ENCODE data around the gene NUDT5.

NUDT5 gene

DNA sequence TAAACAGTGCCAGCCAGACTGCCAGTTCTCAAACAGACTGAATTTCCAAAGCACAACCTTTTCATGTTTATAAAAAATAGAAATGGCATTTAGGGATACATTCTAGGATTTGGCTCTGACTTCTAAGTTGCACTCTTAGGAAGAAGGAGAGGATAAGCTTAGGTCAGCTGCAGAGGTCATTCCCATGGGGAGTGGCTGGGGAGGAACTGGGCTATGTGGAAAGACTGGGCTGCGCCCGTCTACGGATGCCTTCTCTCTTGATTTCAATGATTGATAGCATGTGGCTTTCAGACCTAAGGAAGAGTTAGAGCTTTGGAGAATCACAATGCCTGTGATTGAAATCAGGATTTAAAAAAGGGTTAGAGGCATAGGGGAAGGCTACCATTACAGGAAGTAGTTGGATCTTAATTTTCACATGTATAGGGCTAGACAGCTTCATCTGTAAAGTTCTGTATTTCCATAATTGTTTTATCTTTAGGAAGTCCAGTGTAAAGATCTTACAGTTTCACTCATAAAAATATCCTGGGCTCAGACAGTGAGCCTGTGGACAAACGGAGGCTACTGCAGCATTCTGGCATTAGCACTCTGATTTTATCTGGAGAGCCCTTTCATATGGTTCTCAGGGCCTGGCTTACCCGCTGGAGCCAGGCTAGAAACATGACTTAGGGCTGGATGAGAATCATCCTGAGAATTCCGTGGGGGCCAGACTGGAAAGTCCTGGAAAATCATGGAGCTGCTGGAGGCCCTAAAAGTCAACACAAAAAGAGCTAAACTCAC lies 29.5 kb downstream of the NUDT5 start:
- no peak overlapping the region for H3K9ac ChIP-seq (ENCODE audit: low read depth in 1 of 2, low read length in 2 of 2)
- no peak overlapping the region for H3K4me3 ChIP-seq (ENCODE audit: low read length in 2 of 2)
- peaks cover 44 to 49% of the 10 kb centered on the region in 2 donors for H3K36me3 ChIP-seq (ENCODE audit: control insufficient read depth in 2 of 2, insufficient read depth in 2 of 2, low read length in 2 of 2)
- H3K27ac ChIP-seq (ENCODE audit: low read depth in 2 of 2, low read length in 2 of 2), result no peak overlapping the region
- no peaks in the 10 kb centered on the region for H3K4me1 ChIP-seq (ENCODE audit: control insufficient read depth in 2 of 2, insufficient read depth in 2 of 2, low read length in 2 of 2)
- no peaks in the 10 kb centered on the region for H3K9me3 ChIP-seq (ENCODE audit: control insufficient read depth in 2 of 2, low read length in 2 of 2)
- no peaks in the 10 kb centered on the region for H3K27me3 ChIP-seq (ENCODE audit: control insufficient read depth in 2 of 2, insufficient read depth in 2 of 2, low read length in 2 of 2)

DNA sequence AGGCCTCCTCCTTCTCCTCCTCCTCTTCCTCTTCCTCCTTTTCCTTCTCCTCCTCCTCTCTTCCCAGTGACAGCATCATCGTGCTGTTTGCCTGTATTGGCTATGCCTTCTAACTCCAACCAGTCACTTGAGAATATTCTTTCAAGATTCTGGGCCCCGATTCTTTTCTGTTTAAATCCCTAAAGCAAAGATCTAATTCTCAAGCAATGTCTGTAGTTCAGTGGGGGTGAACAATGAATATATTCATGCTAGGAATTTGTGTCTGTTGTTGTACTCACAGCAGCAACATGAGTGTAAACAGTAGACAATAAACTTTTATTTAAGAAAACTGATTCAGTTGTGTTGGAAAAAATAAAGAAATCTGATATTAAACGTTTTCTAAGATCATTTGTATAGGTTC lies 30.7 kb downstream of the NUDT5 start:
- Histone ChIP-seq H3K27ac (ENCODE audit: low read depth in 2 of 2, low read length in 2 of 2) (no peak overlapping the region), H3K36me3 (ENCODE audit: control insufficient read depth in 2 of 2, insufficient read depth in 2 of 2, low read length in 2 of 2) (peaks cover 42 to 46% of the 10 kb centered on the region in 2 donors), H3K9ac (ENCODE audit: low read depth in 1 of 2, low read length in 2 of 2) (no peak overlapping the region)

DNA sequence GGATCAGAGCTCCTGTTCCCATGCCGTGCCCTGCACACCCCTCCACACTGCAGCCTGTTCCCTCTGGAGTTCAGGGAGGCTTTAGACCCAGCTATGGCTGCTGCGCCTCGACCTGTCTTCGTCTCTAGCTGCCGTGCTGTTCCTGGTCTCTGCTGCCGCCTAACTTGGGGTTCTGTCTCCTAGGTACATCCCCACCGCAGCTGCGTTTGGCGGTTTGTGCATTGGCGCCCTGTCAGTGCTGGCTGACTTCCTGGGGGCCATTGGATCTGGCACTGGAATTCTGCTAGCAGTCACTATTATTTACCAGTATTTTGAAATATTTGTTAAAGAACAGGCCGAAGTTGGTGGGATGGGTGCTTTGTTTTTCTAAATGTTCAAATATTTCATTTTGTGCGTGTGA lies 31.6 kb downstream of the NUDT5 start:
- H3K4me3 ChIP-seq (ENCODE audit: low read length in 2 of 2), result no peak overlapping the region
- H3K4me1 ChIP-seq (ENCODE audit: control insufficient read depth in 2 of 2, insufficient read depth in 2 of 2, low read length in 2 of 2), result no peaks in the 10 kb centered on the region
- no peaks in the 10 kb centered on the region for H3K27me3 ChIP-seq (ENCODE audit: control insufficient read depth in 2 of 2, insufficient read depth in 2 of 2, low read length in 2 of 2)
- no peak overlapping the region for H3K27ac ChIP-seq (ENCODE audit: low read depth in 2 of 2, low read length in 2 of 2)
- H3K9me3 ChIP-seq (ENCODE audit: control insufficient read depth in 2 of 2, low read length in 2 of 2), result no peaks in the 10 kb centered on the region
- H3K36me3 ChIP-seq (ENCODE audit: control insufficient read depth in 2 of 2, insufficient read depth in 2 of 2, low read length in 2 of 2), result peaks cover 32 to 40% of the 10 kb centered on the region in 2 donors
- H3K9ac ChIP-seq (ENCODE audit: low read depth in 1 of 2, low read length in 2 of 2), result no peak overlapping the region

More for the DNA sequence above, 30.7 kb downstream of the NUDT5 start:
- Histone ChIP-seq H3K9me3 (ENCODE audit: control insufficient read depth in 2 of 2, low read length in 2 of 2) (no peaks in the 10 kb centered on the region), H3K4me1 (ENCODE audit: control insufficient read depth in 2 of 2, insufficient read depth in 2 of 2, low read length in 2 of 2) (no peaks in the 10 kb centered on the region), H3K27me3 (ENCODE audit: control insufficient read depth in 2 of 2, insufficient read depth in 2 of 2, low read length in 2 of 2) (no peaks in the 10 kb centered on the region), H3K4me3 (ENCODE audit: low read length in 2 of 2) (no peak overlapping the region)

- H3K4me1 ChIP-seq (ENCODE audit: control insufficient read depth in 2 of 2, insufficient read depth in 2 of 2, low read length in 2 of 2), result no peaks in the 10 kb centered on the region
- H3K36me3 ChIP-seq (ENCODE audit: control insufficient read depth in 2 of 2, insufficient read depth in 2 of 2, low read length in 2 of 2), result peaks cover 31 to 45% of the 10 kb centered on the region in 2 donors
- no peaks in the 10 kb centered on the region for H3K27me3 ChIP-seq (ENCODE audit: control insufficient read depth in 2 of 2, insufficient read depth in 2 of 2, low read length in 2 of 2)
- no peak overlapping the region for H3K27ac ChIP-seq (ENCODE audit: low read depth in 2 of 2, low read length in 2 of 2)
- H3K9me3 ChIP-seq (ENCODE audit: control insufficient read depth in 2 of 2, low read length in 2 of 2), result no peaks in the 10 kb centered on the region
- H3K9ac ChIP-seq (ENCODE audit: low read depth in 1 of 2, low read length in 2 of 2), result no peak overlapping the region
- H3K4me3 ChIP-seq (ENCODE audit: low read length in 2 of 2), result no peak overlapping the region
Observed at GRCh38 chr10:12162927-12163326, 32.8 kb downstream of the NUDT5 start.

GRCh38 chr10:12160664-12161063 lies 35.0 kb downstream of the NUDT5 start:
- no peak overlapping the region for H3K4me3 ChIP-seq (ENCODE audit: low read length in 2 of 2)
- H3K27me3 ChIP-seq (ENCODE audit: control insufficient read depth in 2 of 2, insufficient read depth in 2 of 2, low read length in 2 of 2), result no peaks in the 10 kb centered on the region
- H3K9me3 ChIP-seq (ENCODE audit: control insufficient read depth in 2 of 2, low read length in 2 of 2), result no peaks in the 10 kb centered on the region
- H3K9ac ChIP-seq (ENCODE audit: low read depth in 1 of 2, low read length in 2 of 2), result no peak overlapping the region
- peaks cover 27 to 28% of the 10 kb centered on the region in 2 donors for H3K36me3 ChIP-seq (ENCODE audit: control insufficient read depth in 2 of 2, insufficient read depth in 2 of 2, low read length in 2 of 2)
- no peaks in the 10 kb centered on the region for H3K4me1 ChIP-seq (ENCODE audit: control insufficient read depth in 2 of 2, insufficient read depth in 2 of 2, low read length in 2 of 2)
- H3K27ac ChIP-seq (ENCODE audit: low read depth in 2 of 2, low read length in 2 of 2), result no peak overlapping the region

- Histone ChIP-seq H3K4me1 (ENCODE audit: control insufficient read depth in 2 of 2, insufficient read depth in 2 of 2, low read length in 2 of 2) (no peaks in the 10 kb centered on the region), H3K4me3 (ENCODE audit: low read length in 2 of 2) (no peak overlapping the region), H3K27me3 (ENCODE audit: control insufficient read depth in 2 of 2, insufficient read depth in 2 of 2, low read length in 2 of 2) (no peaks in the 10 kb centered on the region), H3K27ac (ENCODE audit: low read depth in 2 of 2, low read length in 2 of 2) (no peak overlapping the region), H3K9ac (ENCODE audit: low read depth in 1 of 2, low read length in 2 of 2) (no peak overlapping the region), H3K9me3 (ENCODE audit: control insufficient read depth in 2 of 2, low read length in 2 of 2) (no peaks in the 10 kb centered on the region), H3K36me3 (ENCODE audit: control insufficient read depth in 2 of 2, insufficient read depth in 2 of 2, low read length in 2 of 2) (peaks cover 22 to 25% of the 10 kb centered on the region in 2 donors)
Observed at GRCh38 chr10:12158111-12158510, 37.6 kb downstream of the NUDT5 start.

DNA sequence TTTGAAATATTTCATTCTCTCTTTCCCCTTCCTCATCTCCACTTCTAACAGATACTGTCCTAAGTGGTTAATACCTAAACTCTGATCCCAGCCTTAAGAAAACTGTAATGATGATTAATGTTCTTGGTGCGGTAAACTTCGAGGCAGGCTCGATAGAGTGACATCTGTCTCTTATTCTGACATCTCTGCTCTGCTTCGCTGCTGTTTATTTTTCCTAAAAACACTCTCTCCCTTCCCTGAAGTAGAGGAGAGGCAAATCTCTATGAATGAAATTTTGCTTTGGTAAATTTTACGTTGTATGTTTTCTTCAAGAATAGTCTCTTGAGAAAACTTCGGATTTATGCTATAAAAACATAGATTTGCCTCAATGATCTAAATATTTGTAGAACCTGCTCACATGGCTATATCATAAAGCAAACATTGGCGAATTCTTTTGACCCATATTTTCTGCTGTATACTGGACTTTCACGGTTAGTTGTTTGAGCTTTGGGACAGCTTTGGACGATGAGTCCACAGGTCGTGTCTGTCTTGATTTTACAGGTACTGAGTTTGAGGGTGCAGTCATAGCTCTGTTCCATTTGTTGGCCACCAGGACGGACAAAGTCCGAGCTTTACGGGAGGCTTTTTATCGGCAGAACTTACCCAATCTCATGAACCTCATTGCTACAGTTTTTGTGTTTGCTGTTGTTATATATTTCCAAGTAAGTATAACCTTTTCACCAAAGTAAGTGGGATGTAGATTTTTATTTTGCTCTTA lies 39.1 kb downstream of the NUDT5 start:
- Histone ChIP-seq H3K9ac (ENCODE audit: low read depth in 1 of 2, low read length in 2 of 2) (no peak overlapping the region), H3K4me1 (ENCODE audit: control insufficient read depth in 2 of 2, insufficient read depth in 2 of 2, low read length in 2 of 2) (no peaks in the 10 kb centered on the region), H3K27me3 (ENCODE audit: control insufficient read depth in 2 of 2, insufficient read depth in 2 of 2, low read length in 2 of 2) (no peaks in the 10 kb centered on the region), H3K27ac (ENCODE audit: low read depth in 2 of 2, low read length in 2 of 2) (no peak overlapping the region), H3K36me3 (ENCODE audit: control insufficient read depth in 2 of 2, insufficient read depth in 2 of 2, low read length in 2 of 2) (peaks cover 18 to 19% of the 10 kb centered on the region in 2 donors), H3K4me3 (ENCODE audit: low read length in 2 of 2) (no peak overlapping the region), H3K9me3 (ENCODE audit: control insufficient read depth in 2 of 2, low read length in 2 of 2) (no peaks in the 10 kb centered on the region)

GRCh38 chr10:12154516-12154915 lies 41.2 kb downstream of the NUDT5 start:
- no peak overlapping the region for H3K27ac ChIP-seq (ENCODE audit: low read depth in 2 of 2, low read length in 2 of 2)
- no peak overlapping the region for H3K4me3 ChIP-seq (ENCODE audit: low read length in 2 of 2)
- H3K9ac ChIP-seq (ENCODE audit: low read depth in 1 of 2, low read length in 2 of 2), result no peak overlapping the region
- peaks cover 14 to 16% of the 10 kb centered on the region in 2 donors for H3K36me3 ChIP-seq (ENCODE audit: control insufficient read depth in 2 of 2, insufficient read depth in 2 of 2, low read length in 2 of 2)
- H3K4me1 ChIP-seq (ENCODE audit: control insufficient read depth in 2 of 2, insufficient read depth in 2 of 2, low read length in 2 of 2), result no peaks in the 10 kb centered on the region
- no peaks in the 10 kb centered on the region for H3K27me3 ChIP-seq (ENCODE audit: control insufficient read depth in 2 of 2, insufficient read depth in 2 of 2, low read length in 2 of 2)
- H3K9me3 ChIP-seq (ENCODE audit: control insufficient read depth in 2 of 2, low read length in 2 of 2), result no peaks in the 10 kb centered on the region

DNA sequence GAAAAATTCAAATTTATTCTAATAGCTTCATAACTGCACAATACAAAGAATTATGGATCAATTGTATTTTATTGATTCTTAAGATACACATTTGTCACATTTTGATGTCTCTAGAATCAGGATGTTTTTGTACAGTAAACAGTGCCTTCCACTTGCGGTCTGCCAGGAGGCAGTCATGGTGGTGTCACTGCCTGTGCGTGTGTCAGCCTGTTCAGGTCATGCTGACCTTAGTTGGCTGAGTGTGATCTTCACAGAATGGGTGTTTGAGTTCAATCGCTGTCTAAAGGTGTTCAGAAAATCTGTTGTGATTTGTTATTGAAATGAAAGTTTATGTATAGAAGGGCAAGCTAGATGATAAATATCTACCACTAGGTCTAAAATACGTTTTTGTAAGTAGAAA lies 45.5 kb downstream of the NUDT5 start:
- Histone ChIP-seq H3K27ac (ENCODE audit: low read depth in 2 of 2, low read length in 2 of 2) (no peak overlapping the region), H3K27me3 (ENCODE audit: control insufficient read depth in 2 of 2, insufficient read depth in 2 of 2, low read length in 2 of 2) (no peaks in the 10 kb centered on the region), H3K4me1 (ENCODE audit: control insufficient read depth in 2 of 2, insufficient read depth in 2 of 2, low read length in 2 of 2) (no peaks in the 10 kb centered on the region), H3K36me3 (ENCODE audit: control insufficient read depth in 2 of 2, insufficient read depth in 2 of 2, low read length in 2 of 2) (peaks cover 10 to 11% of the 10 kb centered on the region in 2 donors), H3K4me3 (ENCODE audit: low read length in 2 of 2) (no peak overlapping the region), H3K9ac (ENCODE audit: low read depth in 1 of 2, low read length in 2 of 2) (no peak overlapping the region), H3K9me3 (ENCODE audit: control insufficient read depth in 2 of 2, low read length in 2 of 2) (no peaks in the 10 kb centered on the region)

GRCh38 chr10:12144538-12144937 lies 51.2 kb downstream of the NUDT5 start:
- H3K27me3 ChIP-seq (ENCODE audit: control insufficient read depth in 2 of 2, insufficient read depth in 2 of 2, low read length in 2 of 2), result no peaks in the 10 kb centered on the region
- H3K27ac ChIP-seq (ENCODE audit: low read depth in 2 of 2, low read length in 2 of 2), result no peak overlapping the region
- no peak overlapping the region for H3K9ac ChIP-seq (ENCODE audit: low read depth in 1 of 2, low read length in 2 of 2)
- H3K9me3 ChIP-seq (ENCODE audit: control insufficient read depth in 2 of 2, low read length in 2 of 2), result no peaks in the 10 kb centered on the region
- no peak overlapping the region for H3K4me3 ChIP-seq (ENCODE audit: low read length in 2 of 2)
- peaks cover 13 to 14% of the 10 kb centered on the region in 2 donors for H3K36me3 ChIP-seq (ENCODE audit: control insufficient read depth in 2 of 2, insufficient read depth in 2 of 2, low read length in 2 of 2)
- no peaks in the 10 kb centered on the region for H3K4me1 ChIP-seq (ENCODE audit: control insufficient read depth in 2 of 2, insufficient read depth in 2 of 2, low read length in 2 of 2)

Data from mucosa of rectum (tissue), 2 donors.